Neutrophil (primary cell): ENCODE results near the gene XXYLT1.
"Not testable (repeated sequence)": the region's sequence is repeated elsewhere in the genome, so short reads cannot be mapped to it uniquely, and the experiment has no call there.

ENCODE experiments used
- H3K27ac ChIP-seq: fragments of 200-600 bp; sonication (generic); 2 replicates; pipeline ENCODE4 v1.5.1; 2016; ENCODE audit warnings: mild to moderate bottlenecking, moderate library complexity
- H3K27me3 ChIP-seq: fragments of 200-600 bp; sonication (generic); 2 replicates; pipeline ENCODE4 v1.6.0; 2016; ENCODE audit warnings: mild to moderate bottlenecking
- H3K36me3 ChIP-seq: fragments of 200-600 bp; sonication (generic); 2 replicates; pipeline ENCODE4 v1.5.1; 2017
- H3K4me1 ChIP-seq, 2 experiments: fragments of 200-600 bp in 1 of 2; sonication (generic) in 1 of 2; 1 replicate in 1 of 2; 2 replicates in 1 of 2; pipeline versions ENCODE4 v1.5.1 to v1.6.1; 2013 to 2016; ENCODE audit warnings: low read depth in 1 of 2, low read length in 1 of 2, mild to moderate bottlenecking in 1 of 2, moderate library complexity in 1 of 2; ENCODE audit not compliant: control insufficient read depth in 1 of 2, insufficient read depth in 1 of 2
- H3K4me3 ChIP-seq, 2 experiments: fragments of 200-600 bp in 1 of 2; sonication (generic) in 1 of 2; 1 replicate in 1 of 2; 2 replicates in 1 of 2; pipeline ENCODE4 v1.5.1; 2013 to 2016; ENCODE audit warnings: low read depth in 1 of 2, low read length in 1 of 2, mild to moderate bottlenecking in 1 of 2, moderate library complexity in 1 of 2
- H3K9me3 ChIP-seq: fragments of 200-600 bp; sonication (generic); 2 replicates; pipeline ENCODE4 v1.5.1; 2016
- TF ChIP-seq, protein P1 (sequence below): fragments of 200-600 bp; sonication (generic); IDR thresholded peaks from 2 replicates; pipeline ENCODE4 v1.5.1; 2016; ENCODE audit warnings: antibody characterized with exemption

Gene XXYLT1

DNA sequence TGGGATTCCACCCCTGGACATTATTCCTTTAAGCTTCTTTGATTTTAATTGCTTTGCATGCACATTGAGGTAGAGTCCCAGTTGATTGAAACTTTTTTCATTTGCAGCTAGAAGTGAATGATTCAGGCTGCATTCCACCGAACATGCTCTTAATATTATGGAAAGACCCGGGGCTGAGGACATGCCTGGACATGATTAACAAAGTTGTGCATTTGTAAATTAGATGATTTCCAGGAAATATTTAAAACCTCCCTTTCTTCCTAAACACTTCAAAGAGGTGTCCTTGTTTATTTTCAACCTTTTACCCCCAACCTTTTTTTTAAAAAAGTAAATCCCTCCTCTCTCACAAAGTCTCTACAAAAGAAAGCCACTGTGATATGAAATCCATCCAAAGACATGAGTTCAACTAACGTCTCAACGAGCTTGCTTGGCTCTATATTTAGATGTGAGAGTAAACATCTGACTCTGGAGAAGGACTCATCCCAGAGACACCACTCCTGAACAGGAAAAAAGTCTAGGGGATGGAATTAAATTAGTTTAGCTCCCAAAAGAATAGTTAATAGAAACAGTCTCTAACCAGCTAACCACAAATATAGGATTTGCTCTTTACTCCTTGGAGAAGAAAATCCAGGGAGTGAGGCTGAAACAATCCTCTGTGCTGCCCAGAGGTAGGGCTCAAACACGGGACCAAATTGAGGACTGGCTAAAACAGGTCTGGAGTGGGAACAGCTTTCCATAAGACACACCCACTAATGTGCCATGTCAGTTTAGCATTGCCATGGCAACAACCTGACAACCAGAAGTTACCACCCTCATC lies 83.1 kb downstream of the XXYLT1 start:
- Histone ChIP-seq H3K4me3 (no peak overlapping the region), H3K27me3 (no peaks in the 10 kb centered on the region), H3K27ac (peak overlapping the region; percentile 6), H3K36me3 (no peaks in the 10 kb centered on the region), H3K9me3 (no peaks in the 10 kb centered on the region), H3K4me1 (peaks cover 22 to 30% of the 10 kb centered on the region in 2 experiments)
- TF ChIP-seq, protein P1, sequence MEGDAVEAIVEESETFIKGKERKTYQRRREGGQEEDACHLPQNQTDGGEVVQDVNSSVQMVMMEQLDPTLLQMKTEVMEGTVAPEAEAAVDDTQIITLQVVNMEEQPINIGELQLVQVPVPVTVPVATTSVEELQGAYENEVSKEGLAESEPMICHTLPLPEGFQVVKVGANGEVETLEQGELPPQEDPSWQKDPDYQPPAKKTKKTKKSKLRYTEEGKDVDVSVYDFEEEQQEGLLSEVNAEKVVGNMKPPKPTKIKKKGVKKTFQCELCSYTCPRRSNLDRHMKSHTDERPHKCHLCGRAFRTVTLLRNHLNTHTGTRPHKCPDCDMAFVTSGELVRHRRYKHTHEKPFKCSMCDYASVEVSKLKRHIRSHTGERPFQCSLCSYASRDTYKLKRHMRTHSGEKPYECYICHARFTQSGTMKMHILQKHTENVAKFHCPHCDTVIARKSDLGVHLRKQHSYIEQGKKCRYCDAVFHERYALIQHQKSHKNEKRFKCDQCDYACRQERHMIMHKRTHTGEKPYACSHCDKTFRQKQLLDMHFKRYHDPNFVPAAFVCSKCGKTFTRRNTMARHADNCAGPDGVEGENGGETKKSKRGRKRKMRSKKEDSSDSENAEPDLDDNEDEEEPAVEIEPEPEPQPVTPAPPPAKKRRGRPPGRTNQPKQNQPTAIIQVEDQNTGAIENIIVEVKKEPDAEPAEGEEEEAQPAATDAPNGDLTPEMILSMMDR, result no peak

DNA sequence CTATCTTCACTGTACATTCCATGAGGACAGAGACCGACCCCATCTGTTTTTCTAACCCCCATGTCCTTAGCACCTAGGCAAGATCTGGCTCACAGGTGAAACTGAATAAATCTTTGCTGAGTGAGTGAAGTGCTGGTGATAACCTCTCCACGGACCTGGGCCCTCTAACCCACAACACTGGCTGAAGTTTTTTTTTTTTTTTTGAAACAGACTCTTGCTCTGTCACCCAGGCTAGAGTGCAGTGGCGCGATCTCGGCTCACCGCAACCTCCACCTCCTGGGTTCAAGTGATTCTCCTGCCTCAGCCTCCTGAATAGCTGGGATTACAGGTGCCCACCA lies 84.3 kb downstream of the XXYLT1 start:
- H3K9me3 ChIP-seq, H3K27me3 ChIP-seq, H3K36me3 ChIP-seq, H3K4me3 ChIP-seq: not testable (repeated sequence)
- peaks cover 22 to 30% of the 10 kb centered on the region in 2 experiments for H3K4me1 ChIP-seq
- peak overlapping the region; percentile 79 for H3K27ac ChIP-seq

DNA sequence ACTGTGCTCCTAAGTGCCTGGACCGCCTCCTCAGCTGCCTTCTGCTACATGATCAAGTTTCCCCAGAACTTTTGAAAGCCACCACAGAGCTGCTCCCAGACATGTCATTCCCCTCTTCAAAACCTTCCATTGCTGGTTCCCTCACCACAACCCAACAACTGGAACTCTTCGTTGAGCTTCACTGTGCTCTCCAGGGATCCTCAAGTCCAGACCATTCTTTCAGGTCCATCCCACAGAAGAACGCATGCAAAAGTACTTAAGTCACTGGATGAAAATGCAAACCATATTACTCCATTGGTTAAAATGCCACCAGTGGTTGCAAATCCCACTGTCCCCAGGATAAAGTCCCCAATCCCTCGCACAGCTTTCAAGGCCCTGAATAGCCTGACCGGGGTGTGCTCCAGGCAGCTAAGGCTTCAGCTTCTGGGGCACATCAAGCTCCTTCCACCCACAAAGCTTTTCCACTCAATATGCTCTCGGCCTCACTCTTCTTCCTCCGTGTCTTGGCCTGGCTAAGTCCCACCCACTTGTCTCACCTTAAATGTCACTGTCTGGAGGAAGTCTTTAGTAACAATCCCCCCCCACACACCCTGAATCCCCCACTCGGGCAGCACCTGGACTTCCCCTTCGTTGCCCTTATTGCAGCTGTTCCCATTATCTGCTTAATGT lies 84.8 kb downstream of the XXYLT1 start:
- H3K27ac ChIP-seq, result peak overlapping the region; percentile 79
- TF ChIP-seq, protein P1, result no peak
- no peaks in the 10 kb centered on the region for H3K9me3 ChIP-seq
- H3K27me3 ChIP-seq, result no peaks in the 10 kb centered on the region
- H3K4me3 ChIP-seq, result peak overlapping the region in 1 of 2 experiments; percentile 11
- no peaks in the 10 kb centered on the region for H3K36me3 ChIP-seq
- H3K4me1 ChIP-seq, result peaks cover 26 to 33% of the 10 kb centered on the region in 2 experiments

DNA sequence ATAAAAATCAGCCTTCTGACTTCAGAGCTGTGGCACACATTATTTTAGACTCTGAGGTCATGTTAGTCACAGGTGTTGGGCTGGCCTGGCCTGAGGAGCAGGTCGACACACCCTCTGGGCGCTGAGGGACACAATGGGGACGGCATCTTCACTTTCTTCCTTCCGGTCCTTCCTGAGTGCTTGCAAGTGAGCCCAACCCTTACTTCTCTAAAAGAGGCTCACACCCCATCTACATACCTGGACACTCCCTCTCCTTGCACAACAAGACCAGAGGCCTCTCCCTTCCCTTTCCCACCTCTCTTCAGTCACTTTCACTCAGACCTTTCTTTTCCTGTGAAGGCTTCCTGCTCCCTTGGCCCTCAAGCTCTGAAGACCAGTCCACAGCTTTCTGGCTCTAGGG lies 85.4 kb downstream of the XXYLT1 start:
- Histone ChIP-seq H3K4me1 (peaks cover 32 to 39% of the 10 kb centered on the region in 2 experiments), H3K27ac (peak overlapping the region; percentile 79)

DNA sequence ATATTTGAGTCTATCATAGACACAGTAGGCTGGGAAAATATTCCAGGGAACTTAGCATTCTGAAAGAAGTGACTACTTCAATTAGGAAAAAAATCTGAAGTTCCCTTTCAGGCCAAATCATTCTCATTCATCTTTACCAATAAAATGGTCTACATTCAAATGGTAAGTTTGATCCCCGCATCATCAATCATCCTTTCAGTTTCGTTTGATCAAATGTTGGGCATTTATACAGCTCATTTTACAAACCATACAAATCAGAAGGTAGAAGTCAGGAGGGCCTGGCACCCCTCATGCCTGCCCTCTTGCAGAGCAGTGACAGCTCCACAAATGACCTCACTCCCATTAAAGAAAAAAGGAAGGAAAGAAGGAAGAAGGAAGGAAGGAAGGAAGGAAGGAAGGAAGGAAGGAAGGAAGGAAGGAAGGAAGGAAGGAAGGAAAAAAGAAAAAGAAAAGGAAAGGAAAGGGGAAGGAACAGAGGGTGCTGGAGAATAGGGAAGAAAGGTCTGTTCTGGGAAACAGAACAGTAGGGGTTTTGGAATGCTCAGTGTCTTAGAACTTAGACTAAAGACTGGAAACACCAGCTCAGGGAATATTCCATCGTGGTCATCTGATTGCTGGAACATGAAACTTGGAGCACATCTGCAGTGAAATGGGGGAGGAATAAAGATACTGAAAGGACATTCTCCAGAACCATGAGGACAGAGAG lies 86.1 kb downstream of the XXYLT1 start:
- Histone ChIP-seq H3K27me3 (no peaks in the 10 kb centered on the region), H3K36me3 (no peaks in the 10 kb centered on the region), H3K4me3 (peak overlapping the region in 1 of 2 experiments; percentile 11), H3K27ac (peak overlapping the region; percentile 79), H3K4me1 (peaks cover 39 to 46% of the 10 kb centered on the region in 2 experiments), H3K9me3 (no peaks in the 10 kb centered on the region)
- TF ChIP-seq, protein P1, result no peak

More for the DNA sequence above, 85.4 kb downstream of the XXYLT1 start:
- Histone ChIP-seq H3K9me3 (no peaks in the 10 kb centered on the region), H3K27me3 (no peaks in the 10 kb centered on the region), H3K36me3 (no peaks in the 10 kb centered on the region), H3K4me3 (peak overlapping the region in 1 of 2 experiments; percentile 11)
- TF ChIP-seq, protein P1, result no peak
